Measurements from ENCODE around the gene COPA.
"Not testable (repeated sequence)": the region's sequence is repeated elsewhere in the genome, so short reads cannot be mapped to it uniquely, and the experiment has no call there.

Gene COPA

DNA sequence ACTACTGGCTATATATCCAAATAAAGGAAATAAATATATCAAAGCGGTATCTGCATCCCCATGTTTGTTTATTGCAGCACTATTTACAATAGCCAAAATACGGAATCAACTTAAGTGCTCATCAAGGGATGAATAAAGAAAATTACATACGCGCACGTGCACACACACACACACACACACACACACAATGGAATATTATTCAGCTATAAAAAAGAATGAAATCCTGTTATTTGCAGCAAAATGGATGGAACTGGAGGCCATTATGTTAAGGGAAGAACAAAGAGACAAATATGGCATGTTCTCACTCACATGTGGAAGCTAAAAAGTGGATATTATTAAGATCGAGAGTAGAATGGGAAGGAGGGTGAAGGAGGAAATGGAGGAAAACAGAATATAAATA is 20.2 kb downstream of the COPA start:
- no peak for DNase-seq

DNA sequence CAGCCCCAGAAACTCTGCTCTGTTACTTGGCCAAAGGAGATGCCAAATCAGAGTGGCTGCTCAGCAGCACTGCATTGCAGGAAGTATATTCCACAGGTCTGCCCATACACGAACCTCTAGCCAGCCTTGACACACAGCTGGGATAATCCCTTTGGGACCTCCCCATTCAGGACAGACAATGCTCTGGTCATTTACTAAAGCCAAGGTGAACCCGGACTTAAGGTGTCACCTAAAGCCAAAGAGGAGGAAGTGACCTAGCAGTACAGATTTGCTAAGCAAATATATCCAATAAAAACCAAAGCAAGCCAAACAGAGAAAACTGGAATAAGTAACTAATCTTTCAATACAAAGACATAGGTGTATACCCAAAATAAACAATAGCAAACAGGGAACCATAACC is 27.7 kb downstream of the COPA start:
- no peak for DNase-seq

DNA sequence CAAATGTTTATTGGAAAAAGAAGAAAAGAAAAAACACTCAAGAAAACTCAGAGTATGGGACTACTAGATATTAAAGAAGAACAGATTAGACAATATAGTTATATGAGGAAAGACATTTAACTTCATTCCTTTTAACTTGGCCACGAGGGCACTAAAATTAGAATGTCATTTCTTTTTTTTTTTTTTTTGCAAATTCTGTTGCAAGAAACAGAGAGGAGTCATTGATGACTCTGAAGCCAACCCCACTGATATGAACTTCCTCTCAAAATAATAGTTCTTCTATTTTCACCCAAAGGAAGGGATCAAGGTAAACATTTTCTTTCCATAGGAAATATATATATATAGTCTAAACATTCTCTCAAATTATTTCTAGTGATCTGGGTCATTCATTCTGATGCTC is 33.5 kb downstream of the COPA start:
- no peak for DNase-seq

DNA sequence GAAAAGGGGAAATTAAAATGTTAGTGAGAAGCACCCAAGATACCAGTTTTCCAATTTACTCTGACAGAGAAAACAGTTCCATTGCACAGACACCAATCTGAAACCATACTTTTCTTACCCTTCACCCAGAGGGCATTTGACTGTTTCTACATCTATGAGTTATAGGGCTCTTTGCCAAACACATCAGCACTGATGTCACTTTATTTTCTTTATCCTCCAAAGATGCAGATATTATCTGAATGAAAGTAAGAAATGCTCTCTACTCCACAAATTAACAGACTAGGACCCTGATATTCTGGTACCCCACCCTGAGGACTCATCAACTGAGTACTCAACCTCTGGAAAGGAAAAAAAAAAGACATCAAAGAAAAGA is 33.9 kb downstream of the COPA start:
- DNase-seq, result no peak

DNA sequence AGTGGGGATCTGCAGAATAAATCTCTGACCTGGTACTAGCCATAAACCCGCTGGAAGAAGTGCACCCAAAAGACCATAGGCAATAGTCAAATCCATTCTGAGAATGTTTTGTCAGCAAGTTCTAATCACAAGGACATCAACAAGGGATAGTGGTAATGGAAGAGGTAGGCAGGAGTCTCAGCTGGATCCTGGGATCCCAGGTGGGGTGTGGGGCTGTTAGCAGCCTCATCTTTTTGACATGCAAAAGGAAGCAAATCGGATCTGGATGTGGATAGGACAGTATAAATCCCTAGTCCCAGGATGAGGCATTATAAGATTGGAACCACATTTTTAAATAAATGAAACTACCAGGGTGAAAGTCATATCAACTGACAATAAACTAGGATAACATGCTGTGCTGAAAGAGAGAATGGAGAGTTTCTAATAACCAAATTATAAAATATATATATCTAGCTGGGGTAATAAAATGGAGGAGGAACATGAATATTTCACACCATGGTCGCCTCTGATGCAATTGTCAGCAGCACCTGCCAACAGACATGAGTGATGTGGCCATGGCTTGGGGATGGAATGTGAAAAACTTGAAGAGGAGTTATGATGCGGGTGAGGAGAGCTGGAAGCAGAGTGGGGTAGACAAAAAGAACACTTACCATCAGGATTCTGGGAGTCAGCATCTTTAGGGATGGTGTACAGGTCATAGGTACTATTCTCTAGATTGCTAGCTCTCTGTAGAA is 34.4 kb downstream of the COPA start:
- no peak for DNase-seq

DNA sequence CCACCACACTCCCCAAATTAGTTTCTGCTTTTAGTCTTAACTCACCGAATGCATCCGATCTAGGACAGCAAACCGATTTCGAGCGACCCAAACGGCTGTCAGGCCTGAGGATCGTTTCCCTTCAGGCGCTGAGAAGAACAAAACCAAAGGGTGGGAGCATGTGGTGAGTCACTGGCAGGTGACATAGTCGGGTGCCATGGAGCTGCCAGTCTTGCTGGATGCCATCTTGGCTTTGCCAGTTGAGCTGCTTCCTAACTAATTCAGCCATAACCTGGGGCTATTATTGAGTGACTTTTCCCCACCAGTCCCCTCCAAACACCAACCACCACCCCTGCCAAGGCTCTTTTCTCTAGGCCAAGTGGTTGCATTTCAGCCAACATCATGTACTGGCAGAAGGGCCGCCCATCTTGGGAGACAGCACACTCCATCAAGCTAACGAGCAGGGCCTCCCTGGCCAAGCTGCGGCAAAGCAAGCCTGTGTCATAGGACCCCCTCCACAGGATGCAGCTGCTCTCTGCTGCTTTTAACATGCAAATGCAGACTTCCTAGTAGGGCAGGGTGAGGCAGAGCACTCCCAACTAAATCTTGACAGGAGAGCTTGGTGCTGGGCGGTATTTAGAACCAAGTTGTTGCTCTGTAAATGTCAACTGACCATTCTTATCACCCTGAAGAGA is 35.8 kb downstream of the COPA start:
- DNase-seq, result no peak

DNA sequence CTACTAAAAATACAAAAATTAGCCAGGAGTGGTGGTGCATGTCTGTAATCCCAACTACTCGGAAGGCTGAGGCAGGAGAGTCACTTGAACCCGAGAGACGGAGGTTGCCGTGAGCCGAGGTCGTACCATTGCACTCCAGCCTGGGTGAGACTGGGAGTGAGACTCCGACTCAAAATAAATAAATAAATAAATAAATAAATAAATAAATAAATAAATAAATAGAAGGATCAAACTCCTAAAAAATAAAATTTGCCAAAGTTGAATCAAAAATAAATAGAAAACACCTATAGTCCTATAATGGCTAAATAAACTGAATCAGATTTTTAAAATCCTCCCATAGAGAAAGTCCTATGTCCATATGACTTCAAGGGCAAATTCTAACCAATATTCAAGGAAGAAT is 42.9 kb downstream of the COPA start:
- DNase-seq, result no peak

DNA sequence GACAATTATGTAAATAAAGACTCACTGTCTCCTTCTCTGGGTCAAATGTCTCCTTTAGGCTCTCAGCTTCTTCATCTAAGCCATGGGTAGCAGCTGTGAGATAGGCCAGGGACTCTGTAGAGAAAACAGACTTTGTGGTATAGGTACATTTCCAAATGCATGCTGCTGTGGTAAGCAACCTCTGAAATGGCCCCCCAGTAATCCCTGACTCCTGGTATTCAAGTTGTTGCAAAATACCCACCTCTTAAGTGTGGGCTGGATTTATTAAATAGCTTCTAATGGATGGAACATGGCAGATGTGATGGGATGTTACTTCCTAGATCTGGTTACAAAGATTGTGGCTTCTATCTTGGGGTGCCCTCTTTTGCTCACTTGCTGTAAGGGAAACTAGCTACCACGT is 47.0 kb downstream of the COPA start:
- DNase-seq, result no peak

DNA sequence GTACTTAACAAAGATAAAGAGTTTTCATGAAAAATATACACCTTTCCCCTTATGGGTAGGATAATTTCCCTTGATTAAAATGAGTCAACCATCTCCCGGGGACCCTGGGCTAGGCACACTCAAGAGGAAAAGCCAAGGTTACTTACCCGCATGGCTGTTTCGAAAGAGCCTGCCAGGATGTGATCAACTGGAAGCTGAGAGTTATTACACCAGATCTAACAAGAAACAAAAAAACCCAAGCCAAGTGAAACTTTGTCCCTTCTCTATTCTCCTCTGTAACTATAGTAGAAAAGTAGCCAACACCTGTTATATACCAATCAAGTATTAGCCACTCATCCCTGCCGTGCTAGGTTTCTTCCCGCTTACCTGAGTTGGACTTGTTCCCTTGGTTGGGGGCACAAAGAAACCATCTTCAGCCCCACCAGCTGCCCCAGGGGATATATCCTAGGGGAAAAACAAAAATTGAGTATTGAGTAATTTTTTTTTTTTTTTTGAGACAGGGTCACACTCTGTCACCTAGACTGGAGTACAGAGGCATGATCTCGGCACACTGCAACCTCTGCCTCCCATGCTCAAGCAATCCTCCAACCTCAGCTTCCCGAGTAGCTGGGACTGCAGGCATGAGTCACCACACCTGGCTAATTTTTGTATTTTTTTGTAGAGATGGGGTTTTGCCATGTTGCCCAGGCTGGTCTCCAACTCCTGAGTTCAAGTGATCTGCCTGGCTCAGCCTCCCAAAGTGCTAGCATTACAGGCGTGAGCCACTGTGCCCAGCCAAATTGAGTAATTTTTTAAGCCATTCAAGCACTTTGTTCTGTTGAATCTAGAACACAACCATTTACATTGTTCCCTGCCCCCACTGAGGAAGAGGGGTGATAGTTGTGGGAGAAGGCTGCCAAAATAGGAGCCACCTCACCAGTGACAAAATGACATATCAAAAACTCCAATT is 49.8 kb downstream of the COPA start:
- DNase-seq, result no peak

DNA sequence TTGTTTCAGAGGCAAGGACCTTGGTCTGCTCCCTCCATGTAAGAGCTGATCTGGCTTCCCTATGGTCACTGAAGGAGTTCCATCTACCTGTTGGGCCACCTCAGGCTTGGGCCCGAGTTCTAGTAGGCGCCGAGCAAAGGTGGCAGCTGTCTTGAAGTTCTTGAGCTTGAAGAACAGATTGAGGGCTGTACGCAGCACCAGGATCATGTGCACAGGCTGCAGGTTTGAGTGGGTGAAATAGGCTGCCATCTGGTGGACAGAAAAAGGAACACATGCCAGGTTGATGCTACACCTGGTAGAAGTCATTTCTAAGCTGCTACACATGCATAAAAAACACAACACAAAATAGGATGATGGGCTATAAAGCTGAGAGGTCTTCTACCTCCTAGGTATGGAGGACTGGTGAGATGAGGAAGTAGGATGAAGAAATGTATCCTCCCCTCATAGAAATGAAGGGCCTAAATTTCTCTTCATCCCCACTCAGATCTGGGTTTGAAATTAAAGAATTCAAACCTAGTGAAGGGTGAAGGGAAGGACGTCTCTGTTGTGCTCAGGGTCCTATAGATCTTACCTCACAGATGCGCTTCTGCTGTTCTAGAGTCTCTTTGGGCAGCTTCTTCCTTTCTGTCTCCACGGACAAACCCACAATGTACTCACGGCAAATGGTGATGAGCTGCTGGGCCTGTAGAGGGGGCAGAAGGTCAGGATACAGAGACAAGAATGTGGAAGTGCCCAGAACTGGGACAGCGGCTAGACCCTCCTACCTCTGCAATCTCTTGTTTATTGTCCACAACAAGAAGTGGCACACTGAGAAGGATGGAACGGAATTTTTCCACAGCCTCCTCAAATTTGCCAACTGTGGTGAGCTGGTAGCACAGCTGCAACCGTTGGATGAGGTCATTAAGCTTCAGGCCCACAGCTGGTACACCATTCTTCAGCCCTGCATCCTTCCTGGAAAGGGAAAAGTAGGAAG is 51.5 kb downstream of the COPA start:
- DNase-seq, result peak; percentile 70

DNA sequence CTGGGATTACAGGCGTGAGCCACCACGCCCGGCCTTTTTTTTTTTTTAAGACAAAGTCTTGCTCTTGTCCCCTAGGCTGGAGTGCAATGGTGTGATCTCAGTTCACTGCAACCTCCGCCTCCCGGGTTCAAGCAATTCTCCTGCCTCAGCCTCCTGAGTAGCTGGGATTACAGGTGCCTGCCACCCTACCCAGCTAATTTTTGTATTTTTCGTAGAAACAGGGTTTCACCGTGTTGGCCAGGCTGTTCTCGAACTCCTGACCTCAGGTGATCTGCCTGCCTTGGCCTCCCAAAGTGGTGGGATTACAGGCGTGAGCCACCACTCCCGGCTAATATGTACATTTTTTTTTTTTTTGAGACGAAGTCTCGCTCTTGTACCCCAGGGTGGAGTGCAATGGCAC is 55.3 kb downstream of the COPA start:
- not testable (repeated sequence) for DNase-seq

DNA sequence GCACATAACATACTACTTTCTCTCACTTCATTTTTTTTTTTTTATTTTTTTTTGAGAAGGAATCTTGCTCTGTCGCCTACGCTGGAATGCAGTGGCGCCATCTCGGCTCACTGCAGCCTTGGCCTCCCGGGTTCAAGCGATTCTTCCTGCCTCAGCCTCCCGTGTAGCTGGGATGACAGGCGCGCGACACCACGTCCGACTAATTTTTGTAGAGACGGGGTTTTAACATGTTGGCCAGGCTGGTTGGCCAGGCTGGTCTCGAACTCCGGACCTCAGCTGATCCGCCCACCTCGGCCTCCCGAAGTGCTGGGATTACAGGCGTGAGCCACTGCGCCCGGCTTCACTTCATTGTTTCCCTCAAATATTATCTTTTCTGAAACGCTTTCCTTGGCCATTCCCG is 57.5 kb downstream of the COPA start:
- no peak for DNase-seq

DNA sequence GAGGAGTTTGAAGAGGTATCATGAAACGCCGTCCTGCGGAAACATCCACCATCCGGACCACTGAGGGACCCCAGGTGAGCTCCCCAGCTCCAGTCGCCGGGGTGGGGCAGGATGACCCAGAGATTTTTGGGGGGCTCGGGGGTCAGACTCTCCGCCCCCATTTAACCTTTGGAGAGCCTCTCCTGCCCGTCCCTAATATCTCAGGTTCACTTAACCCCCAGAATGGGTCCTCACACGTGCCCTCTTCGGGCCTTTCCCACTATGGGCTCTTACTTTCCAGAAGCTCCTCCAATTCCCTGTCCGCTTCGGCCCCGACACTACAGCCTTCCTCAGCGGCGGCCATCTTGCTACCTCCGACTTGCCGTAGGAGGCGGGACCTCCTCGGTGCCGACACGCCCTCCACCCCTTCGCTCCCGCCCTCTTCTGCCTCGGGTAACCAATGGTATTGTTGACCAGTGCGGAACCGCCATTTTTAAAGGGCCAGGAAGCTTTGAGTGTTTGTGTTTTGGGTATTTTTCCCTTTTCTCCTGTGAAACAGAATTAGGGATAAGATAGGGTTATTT is 58.2 kb downstream of the COPA start, which contains the start of gene PEX19:
PEX19 (minus strand) TSS at position 352 of the 563 bp plus-strand sequence; CDS start at position 343, 9 bp downstream.
- DNase-seq, result peak; percentile 90

DNA sequence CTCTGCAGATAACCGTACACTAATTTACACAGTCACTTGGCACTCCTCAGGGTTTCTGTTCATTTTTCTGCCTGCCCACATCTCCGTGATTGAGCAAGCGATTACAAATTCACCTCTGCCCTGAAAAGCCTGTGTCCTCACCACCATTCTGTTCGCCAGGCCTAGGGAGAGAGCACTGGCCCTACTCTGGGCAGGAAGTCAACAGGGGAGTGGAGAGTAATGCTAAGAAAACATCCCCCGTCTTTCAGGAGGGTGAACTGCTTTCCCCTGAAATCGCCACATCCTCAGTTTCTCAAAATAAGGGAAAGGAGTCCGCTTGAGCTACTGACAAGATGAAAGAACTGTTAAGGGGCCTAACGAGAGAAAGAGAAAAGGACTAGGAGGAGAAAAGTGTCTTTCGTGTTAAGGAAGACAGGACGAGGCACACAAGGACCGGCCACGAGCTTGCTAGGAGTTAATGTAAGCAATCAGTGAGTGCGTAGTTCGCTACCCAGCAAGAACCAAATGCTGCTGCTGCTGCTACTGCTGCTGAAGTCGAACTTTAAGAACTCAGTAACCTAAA is 58.7 kb downstream of the COPA start:
- DNase-seq, result peak; percentile 6

DNA sequence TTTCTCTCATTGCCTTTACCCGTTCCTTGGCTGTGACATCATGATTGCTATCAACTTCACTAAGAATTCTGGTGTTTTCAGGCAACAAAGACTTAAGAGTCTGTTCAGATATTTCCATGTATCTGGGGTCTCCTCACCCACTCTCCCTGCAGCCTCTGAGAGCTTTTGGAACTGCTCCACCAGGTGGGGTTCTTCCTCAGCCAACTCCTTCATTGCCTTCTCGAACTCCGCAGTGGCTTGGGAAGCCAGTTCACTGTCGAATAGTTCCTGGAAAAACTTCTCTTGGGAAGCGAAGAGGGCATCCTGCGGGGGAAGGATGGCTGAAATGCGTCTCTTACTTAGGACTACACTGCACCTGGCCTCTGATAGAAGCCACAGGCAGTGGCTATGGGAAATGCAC is 60.2 kb downstream of the COPA start:
- no peak for DNase-seq

DNA sequence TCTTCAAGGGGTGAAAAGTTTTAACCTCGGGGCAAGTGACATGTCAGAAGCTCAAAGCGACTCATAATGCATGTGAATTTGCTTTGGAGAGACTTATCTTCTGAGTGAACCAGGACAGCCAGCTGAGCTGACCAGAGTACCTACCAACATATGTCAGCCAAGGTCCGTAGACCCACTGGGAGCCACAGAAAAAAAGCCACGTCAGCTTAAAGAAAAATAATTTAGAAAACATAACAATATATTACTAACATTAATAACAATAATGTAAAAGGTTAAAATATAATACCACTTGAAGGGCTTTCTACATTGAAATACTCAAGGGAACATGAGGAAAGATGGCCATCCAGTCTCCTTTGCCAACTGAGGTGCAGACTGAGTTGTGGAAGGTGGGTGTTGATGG is 65.1 kb downstream of the COPA start:
- no peak for DNase-seq

DNA sequence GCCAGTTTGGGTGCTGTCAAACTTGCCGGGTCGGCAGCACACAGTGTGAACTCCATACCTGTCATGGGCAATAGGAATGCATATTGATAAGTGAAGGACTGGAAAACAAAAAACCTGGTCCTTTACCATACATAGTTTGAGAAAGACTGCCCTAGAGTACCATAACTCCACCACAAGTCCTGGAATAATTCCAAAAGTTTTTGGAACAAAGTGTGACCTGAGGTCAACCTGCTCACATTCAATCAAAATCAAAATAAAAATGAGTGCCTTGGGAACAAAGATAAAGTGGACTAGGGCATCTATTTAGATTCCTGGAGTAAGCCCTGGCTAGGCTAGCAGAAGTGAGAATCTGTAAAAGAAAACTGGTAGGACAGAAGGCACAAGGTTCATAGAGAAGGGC is 65.7 kb downstream of the COPA start:
- DNase-seq, result no peak

DNA sequence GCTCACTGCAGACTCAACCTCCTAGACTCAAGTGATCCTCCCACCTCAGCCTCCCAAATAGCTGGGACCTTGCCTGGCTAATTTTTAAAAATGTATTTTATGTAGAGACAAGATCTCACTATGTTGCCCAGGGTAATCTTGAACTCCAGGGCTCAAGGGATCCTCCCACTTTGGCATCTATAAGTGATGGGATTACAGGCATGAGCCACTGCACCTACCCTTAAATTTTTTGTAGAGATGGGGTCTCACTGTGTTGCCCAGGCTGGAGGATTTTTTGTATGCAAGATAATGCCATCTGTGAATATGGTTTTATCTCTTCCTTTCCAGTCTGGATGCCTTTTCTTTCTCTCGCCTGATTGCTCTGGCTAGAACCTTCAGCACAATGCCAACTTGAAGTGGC is 72.0 kb downstream of the COPA start:
- no peak for DNase-seq

DNA sequence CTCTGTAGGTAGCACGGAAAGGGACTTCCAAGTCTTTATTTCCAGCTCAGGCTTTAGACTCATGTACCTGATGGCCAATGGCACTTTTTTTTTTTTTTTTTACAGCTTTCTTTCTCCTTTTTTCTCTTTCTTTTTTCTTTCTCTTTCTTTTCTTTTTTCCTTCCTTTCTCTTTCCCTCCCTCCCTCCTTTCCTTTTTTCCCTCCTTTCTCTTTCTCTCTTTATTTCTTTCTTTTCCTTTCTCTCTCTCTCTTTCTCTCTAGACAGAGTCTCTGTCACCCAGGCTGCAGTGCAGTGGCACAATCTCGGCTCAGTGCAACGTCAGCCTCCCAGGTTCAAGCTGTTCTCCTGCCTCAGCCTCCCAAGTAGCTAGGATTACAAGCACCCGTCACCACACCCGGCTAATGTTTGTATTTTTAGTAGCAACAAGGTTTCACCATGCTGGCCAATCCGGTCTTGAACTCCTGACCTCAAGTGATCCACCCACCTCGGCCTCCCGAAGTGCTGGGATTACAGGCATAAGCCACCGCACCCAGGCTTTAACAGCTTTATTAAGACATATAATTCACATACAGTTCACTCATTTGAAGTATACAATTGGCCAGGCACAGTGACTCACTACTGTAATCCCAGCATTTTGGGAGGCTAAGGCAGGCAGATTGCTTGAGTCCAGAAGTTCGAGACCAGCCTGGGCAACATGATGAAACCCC is 75.6 kb downstream of the COPA start:
- no peak for DNase-seq

DNA sequence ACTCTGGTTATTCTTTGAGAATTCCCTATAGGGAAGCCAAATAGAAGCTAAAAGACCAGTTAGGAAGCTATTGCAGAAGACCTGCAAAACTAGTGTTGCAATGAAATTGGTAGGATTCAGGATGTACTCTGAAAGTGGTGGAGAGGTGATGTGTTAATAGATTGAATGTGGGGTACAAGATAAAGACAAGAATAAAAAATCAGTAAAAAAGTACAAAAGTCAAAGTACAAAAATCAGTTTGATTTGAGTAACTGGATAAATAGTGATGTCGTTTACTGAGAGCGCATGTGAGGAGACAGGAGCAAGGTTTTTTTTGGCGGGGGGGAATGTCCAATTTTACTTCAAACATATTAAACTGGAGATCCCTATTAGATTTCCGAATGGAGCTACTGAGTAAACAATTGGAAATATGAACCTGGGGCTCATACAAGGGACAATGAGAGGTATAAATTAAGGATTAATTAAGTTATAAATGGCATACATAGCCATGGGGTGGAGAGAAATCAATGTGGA is 78.2 kb downstream of the COPA start:
- DNase-seq, result no peak

Data from NCI-H1105 treated with DMSO at 0.1 percent for 48 hours (cell line).